HG02840 (cell line): ENCODE measurements around the gene CORO2A.
"Not testable (repeated sequence)": the region's sequence is repeated elsewhere in the genome, so short reads cannot be mapped to it uniquely, and the experiment has no call there.

ENCODE experiments used
- ATAC-seq: cut with Tn5 transposase; IDR thresholded peaks from one replicate; pipeline ENCODE4 v1.9.1; 2021; ENCODE audit warnings: mild to moderate bottlenecking, moderate library complexity, moderate number of reproducible peaks; ENCODE audit not compliant: unreplicated experiment, low FRiP score

The CORO2A gene

DNA sequence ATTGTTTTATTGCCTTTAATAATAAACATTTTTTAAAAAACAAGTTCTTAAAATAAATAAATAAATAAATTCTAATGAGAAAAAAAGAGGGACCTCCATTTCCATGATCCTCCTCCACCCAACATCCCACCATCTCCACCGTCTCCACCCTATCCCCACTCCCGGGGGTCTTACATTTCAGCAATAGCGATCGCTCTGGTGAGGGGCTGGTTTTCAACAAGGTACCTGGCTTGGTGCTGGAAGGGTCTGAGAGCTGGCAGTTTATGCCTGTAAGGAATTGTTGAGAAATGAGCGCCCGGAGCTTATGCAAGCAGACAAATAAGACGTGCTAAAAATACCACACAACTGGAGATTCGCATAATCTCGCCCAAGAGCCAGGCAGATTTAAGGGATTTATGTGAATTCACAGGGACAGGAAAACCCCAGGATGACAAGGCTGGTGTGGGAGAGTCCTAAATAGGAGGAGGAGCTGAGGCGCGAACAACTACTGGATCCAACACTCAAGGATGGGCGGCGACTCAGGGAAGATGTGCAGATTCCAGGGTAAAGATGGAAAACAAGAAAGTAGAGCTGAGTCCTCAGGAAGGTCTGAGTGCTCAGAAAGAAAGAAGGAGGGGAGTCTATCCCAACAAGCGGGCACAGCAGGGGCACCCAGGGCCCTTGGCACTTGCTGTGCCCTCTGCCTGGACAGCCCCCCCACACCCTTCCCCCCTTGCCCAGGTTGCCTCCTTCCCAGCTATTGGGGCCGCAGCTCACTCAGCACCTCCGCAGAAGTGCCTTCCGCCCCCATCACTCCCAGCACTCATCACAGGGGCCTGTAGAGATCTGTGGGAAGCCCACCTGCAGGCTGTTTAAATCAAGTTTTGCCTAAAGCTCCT, 100.5 kb downstream of the CORO2A start:
- ATAC-seq, result no peak

GRCh38 chr9:98090674-98091073, 101.8 kb downstream of the CORO2A start:
- ATAC-seq, result not testable (repeated sequence)

DNA sequence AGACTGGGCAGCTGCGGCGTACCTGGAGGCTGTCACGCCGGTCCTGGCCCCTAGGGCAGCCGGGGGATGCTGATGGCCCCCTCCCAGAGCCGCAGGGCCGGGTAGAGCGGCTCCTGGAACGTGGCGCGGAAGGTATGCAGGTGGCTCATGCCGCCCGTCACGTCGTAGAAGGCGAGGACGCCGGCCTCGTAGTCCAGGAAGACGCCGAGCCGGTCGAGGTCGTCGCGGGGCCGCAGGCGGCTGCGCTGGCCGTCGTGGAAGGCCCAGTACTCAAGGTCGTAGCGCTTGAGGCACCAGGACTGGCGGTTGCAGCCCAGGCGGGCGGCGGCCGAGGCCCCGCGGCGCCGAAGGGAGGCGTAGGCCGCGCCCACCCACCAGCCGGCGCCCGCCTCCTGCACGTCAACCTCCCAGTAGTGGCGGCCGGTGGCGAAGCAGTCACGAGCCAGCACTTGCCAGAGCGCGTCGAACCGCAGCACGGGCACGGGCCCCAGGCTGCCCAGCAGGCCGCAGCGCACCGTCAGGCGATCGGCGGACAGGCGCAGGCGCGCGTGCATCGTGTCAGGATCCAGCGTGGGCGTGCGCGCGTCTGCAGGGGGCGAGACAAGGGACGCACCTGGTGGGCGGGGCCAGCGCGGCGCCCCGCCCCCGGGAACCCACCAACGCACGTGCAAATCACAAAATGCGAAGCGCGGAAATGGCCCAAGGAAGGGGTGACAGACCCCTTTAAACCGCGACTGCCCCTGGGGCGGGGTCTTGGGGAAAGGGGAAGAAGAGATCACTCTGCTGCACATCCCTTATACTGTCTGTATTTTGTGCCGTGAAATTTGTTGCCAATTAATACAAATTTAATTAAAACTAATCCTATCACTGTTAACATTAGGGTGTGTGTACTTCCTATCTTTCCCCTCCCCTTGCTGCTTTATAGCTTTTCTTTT, 104.8 kb downstream of the CORO2A start:
- no peak for ATAC-seq

GRCh38 chr9:98086461-98086860, 106.0 kb downstream of the CORO2A start:
- ATAC-seq, result no peak

DNA sequence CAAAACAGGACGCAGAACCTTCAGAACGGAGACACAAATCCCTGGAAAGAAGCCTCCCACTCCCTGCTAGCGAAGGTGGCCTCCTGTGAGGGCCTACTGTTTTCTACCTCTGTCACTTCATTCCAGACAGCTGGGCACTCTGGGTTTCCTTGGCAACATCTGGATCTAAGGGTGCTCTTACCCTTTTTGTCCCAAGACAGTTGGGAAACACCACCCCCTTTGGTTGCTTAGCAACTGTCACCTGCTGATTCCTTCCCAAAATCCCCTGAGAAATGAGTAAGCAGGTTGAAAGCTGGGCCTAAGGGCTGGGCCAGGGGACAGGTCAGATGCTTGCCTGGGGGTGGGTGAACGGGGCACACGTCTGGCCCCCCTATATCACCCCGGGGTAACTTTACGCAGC, 106.5 kb downstream of the CORO2A start:
- no peak for ATAC-seq

GRCh38 chr9:98085058-98085457, 107.4 kb downstream of the CORO2A start:
- no peak for ATAC-seq

DNA sequence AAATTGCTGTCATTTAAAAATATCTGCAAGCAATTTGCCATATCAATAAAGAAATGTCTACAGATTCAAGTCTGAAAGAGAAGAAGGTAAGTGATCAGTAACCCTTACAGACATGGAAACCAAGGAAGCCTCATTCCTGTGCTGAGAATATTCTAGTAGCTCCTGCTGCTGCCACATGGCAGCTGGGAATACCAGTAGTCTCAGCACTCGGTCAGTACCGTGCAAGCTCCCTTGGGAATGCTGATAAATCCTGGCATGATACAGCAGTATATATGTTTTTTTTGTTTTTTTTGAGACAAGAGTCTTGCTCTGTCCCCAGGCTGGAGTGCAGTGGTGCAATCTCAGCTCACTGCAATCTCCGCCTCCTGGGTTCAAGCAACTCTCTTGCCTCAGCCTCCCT, 108.0 kb downstream of the CORO2A start:
- no peak for ATAC-seq

DNA sequence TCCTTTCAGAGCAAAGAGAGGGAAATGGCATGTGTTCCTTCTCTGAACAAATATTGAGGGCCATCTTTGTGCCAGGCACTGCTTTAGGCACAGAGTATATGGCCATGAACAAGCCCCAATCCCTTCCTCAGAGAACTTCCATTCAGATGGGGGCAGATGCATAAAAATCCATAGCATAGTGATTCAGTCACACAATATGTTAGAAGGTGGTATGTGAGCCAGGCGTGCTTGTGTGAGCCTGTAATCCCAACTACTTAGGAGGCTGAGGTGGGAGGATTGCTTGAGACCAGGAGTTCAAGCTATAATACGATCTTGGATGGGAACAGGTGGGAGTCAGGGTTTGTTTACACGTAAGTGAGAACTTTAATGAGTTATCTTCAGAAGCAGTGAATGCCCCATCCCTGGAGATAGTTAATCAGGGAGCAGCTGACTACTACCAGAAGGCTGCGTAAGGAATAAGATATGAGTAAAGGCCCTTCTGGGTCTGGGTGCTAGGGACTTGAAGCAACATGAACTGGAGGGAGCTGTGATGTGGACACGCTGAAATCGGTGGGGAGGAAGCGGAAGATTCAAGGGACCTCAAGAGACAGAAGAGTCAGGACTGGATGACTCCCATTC, 108.8 kb downstream of the CORO2A start:
- no peak for ATAC-seq

DNA sequence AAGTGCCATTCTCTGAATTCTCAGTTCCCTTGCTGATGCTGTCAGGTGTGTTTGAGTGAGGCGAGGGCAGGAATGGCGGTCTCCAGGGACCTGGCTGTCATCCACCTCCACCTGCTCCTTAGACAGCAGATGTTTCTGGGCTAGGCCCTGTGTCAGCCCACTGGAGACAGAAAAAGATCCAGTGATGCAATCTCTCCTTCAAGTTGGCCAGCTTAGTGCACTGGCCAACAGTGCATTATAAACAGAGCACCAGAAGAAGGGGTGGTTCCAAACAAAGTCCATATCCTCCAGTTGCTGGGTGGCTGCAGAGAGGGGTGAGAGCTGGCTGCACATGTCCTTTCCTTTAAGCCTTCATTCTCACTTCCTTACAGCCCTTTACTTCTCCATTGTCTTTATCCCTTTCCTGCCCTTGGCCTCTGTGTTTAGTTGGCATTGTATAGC, 109.4 kb downstream of the CORO2A start:
- ATAC-seq, result no peak

GRCh38 chr9:98081477-98082219, 110.8 kb downstream of the CORO2A start:
- ATAC-seq, result no peak

DNA sequence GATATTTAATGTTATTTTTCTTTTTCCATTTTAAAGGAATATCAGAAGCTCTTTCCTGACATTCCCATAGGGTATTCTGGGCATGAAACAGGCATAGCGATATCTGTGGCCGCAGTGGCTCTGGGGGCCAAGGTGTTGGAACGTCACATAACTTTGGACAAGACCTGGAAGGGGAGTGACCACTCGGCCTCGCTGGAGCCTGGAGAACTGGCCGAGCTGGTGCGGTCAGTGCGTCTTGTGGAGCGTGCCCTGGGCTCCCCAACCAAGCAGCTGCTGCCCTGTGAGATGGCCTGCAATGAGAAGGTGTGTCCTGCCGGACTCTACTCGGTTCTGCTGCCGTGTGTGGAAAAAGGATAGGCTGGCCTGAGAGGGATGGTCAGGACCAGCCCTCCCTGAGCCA, 111.7 kb downstream of the CORO2A start:
- no peak for ATAC-seq

DNA sequence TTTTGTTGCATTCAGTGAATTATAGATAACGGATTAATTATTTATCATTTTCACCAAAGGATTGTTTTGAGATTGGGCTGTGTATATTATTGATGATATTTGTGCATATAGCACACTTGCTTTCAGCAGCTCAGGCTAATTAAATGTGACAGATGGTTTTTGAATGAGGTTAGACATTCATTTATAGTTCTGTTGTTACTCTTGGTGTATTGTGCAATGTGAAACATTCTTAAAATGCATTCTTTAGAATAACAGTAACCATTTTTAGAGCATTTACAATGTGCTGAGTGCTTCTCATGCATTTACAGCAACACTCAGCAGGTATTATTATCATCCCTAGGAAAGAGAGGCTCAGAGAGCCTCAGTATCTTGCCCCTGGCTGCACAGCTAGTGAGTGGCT, 112.1 kb downstream of the CORO2A start:
- no peak for ATAC-seq

DNA sequence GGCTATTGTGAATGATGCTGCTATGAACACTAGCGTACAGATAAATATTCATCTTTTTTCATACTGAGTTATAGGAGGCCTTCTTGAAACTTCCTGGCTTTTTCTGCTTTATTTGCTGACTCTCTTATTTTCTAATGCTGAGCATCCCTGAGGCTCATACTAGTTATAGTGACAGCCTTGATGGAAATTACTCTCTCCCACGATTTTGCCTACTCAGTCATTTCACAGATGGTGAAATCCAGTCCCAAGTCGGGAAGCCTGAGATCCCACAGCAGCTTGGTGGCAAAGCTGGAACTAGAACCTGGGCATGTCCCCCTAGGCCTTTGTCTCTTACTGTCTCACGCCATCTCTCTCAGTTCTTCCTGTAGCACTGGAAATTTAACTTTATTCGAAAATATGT, 113.5 kb downstream of the CORO2A start:
- no peak for ATAC-seq

GRCh38 chr9:98076514-98076890, 115.9 kb downstream of the CORO2A start:
- ATAC-seq, result not testable (repeated sequence)

- no peak for ATAC-seq
Observed at GRCh38 chr9:98075332-98075805, 117.1 kb downstream of the CORO2A start.

DNA sequence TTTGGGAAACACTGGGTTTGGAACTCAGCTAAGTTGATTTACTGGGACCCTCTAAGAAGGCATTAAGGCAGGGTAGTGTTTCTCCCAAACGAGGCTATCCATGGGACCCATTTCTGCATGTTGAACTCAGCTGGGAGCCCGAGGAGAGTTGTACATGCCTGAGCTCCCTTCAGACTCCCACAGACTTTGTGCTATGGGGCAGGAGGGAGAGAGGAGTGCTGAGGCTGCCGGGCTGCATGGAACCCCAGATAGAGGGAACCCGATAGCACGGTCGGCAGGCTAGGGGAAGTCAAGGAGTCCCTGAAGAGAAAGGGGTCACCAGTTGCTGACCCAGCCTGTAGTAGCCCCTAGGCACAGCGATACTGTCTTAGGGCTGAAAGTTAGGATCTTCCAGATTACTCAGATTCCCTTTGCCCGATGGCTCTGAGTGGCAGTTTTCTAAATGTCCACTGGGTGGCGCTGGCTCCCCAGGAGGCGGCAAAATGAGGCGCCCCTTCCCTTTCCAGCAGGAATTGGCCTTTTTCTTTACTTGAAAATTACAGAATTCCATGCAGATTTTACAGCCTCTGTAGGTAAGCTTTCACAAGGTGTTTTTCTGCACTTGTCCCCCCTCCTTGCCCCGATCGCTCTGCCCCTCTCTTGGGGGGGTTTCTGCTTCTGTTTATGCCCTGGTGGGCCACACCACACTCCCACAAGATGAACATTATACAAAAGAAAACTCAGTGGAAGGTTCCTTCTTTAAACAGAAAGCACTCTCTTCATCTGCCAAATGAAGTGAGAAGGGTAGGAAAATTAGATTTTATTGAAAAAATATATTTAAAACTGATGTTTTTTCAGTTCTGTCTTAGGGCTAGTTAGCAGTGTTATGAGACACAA, 118.1 kb downstream of the CORO2A start:
- no peak for ATAC-seq

DNA sequence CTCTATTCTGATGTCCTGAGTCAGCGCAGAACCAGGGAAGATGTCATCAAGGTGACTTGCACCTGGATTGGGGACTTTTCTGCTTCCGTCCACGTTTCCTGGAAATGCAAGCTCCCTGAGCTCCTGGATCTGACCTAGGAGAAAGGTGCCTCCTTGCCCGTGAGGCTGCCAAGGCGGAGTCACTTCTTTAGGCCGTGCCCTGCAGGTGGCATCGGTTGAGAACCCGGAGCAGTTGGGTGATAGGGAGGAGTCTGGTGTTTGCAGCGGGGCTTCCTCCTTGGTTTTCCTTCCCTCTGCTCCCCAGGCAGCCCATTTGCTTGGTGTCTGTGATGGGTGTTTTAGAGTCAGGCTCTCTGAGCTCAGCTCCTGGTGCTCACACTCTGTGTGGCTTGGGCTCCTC, 120.7 kb downstream of the CORO2A start:
- no peak for ATAC-seq
